Activated CD4-positive, alpha-beta T cell treated with anti-CD3 and anti-CD28 coated beads, Interleukin-2, Interleukin-4, amounts not matched to agents 100 ng/mL and 50 ng/mL, durations not matched to agents 16 hours and 8 hours (primary cell): ENCODE results near the gene ASIC3.
A peak's percentile ranks its signal among the peaks of the same experiment; 100 is the strongest.
"Not testable (repeated sequence)": the region's sequence is repeated elsewhere in the genome, so short reads cannot be mapped to it uniquely, and the experiment has no call there.

Experiments
- DNase-seq: peaks from one replicate; pipeline ENCODE4 v3.0.0-alpha.2; 2020; ENCODE audit warnings: low spot score

The ASIC3 gene

GRCh38 chr7:151032936-151033863 lies 15.1 kb upstream of the ASIC3 start:
- no peak for DNase-seq

DNA sequence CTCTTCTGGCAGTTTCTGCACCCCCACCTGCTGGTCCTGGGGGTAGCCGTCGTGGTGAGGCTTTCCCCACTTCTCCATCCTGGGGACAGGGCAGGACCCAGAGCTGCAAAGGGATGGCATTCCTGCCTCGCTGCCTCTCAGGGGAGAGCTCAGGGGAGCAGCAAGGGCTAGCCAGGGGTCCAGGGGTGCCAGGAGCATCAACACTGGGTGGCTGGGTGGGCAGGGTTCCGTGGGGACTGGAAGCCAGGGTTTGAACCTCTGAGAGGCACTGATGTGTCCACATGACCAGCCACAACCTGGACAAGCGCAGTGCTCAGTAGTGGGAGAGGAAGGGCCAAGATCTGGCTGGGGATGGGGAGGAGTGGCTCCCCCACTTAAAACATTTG lies 14.5 kb upstream of the ASIC3 start:
- DNase-seq: no peak

DNA sequence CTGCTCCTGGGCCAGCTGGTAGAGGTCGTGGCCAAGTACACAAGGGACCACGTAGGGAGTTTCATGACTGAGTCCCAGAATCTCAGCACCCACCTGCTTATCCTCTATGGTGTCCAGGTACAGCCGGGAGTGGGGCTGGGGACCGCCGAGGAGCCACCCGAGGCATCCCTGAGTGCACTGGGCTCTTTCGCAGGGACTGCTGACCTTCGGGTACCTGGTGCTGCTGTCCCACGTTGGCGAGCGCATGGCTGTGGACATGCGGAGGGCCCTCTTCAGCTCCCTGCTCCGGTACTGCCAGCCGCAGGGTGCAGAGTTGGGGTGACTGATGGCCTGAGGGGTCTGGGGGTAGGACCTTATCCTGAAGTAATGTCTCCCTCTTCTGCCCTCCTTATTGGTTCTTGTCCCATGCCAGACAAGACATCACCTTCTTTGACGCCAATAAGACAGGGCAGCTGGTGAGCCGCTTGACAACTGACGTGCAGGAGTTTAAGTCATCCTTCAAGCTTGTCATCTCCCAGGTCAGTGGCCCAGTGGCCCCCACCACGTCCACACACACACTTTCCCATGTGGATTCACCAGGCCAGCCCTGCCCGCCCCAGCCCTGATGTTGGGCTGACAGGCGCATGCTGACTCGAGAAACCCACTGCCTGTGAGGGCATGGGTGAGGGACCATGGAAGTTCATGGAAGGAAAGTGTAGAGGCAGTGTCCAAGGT lies 13.9 kb upstream of the ASIC3 start:
- DNase-seq: no peak

DNA sequence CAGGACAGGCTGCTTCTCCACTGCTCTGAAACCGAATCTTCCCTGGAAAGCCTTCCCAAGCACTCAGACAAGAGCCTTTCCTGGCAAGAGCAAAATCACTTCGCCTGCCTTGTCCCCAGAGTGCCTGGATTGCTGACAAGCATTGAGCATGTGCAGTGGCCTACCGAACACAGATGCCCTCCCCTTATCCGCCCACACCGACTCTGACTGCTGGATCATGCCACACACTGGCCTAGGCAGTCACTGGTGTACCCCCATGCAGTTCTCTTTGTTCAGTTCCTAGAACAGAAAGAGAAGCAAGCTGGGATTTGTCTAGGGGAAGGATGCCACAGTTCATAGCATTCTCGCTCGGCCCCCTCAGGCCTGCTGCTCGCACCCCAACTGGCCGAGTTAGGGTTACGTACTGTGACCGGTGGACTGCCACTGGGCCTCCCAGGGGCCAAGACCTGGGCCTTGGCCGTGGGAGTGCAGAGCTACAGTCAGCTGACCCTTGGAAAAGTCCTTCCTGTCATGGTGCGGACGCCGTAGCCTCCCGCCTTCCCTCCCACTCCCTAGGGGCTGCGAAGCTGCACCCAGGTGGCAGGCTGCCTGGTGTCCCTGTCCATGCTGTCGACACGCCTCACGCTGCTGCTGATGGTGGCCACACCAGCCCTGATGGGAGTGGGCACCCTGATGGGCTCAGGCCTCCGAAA lies 13.2 kb upstream of the ASIC3 start:
- DNase-seq: no peak

- DNase-seq: no peak
These were observed 12.4 kb upstream of the ASIC3 start for GRCh38 chr7:151035902-151036301.

- DNase-seq: peak; percentile 51
These were observed 9.1 kb upstream of the ASIC3 start for GRCh38 chr7:151038951-151039849.

DNA sequence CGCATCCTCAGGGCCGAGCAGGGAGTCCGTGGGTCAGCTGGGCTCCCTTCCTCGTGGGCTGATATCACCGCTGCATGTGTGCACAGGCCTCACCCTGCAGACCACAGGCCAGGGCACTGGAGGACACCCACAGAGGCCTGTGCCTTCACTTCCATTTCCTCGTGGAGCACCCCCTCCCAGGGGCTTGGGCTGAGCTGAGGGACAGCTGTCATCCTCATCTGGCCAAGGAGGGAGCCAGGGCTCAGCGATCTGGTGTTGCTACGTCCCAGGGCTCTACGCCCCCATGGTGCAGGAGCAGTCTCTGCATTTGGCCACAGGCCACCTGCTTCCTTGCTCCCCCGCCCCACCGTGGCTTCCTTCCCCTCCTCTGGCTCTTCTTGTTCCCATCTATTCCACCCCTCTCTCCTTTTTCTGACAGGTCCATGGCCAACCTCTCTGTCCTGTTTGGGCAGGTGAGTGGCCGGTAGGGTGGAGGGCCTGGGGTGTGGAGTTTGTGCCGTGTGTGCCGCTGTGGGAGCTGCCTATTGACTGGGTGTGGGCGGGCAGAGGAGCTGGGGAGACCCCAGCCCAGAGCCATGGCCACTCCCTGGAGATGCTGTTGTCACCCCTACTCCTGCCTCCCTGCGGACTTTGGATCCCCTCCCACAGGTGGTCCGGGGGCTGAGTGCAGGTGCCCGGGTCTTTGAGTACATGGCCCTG lies 8.3 kb upstream of the ASIC3 start:
- no peak for DNase-seq

DNA sequence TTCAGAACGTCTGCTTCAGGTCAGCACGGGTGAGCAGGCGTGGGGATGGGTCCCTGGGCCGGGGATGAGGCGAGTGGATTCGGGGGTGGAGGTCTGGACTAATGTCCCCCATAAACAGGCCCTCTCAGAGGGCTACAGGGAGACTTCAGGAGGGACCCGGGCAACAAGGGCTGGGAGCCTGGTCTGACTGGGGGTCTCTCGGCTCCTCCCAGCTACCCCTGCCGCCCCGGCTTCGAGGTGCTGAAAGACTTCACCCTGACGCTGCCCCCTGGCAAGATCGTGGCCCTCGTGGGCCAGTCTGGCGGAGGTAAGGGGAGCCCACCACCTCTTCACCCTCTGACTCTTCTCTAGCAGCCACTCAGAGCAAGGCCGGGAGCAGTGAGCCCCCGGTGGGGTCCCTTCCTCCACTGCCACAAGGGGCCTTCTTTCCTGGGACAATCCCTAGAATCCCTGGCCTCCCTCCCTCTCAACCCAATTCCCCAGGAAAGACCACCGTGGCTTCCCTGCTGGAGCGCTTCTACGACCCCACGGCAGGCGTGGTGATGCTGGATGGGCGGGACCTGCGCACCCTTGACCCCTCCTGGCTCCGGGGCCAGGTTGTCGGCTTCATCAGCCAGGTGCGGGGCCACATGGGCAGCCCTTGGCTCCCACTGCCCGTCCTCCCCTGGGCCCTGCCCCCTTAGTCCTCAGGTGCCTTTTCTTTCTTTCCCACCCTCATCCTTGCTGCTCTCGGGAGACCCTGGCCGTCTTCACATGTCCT lies 7.5 kb upstream of the ASIC3 start:
- DNase-seq: no peak

- DNase-seq: not testable (repeated sequence)
These were observed 4.9 kb upstream of the ASIC3 start for GRCh38 chr7:151043449-151043848.

- no peak for DNase-seq
These were observed 4.4 kb upstream of the ASIC3 start for GRCh38 chr7:151043959-151044358.

GRCh38 chr7:151045262-151045661 lies 3.1 kb upstream of the ASIC3 start:
- no peak for DNase-seq

DNA sequence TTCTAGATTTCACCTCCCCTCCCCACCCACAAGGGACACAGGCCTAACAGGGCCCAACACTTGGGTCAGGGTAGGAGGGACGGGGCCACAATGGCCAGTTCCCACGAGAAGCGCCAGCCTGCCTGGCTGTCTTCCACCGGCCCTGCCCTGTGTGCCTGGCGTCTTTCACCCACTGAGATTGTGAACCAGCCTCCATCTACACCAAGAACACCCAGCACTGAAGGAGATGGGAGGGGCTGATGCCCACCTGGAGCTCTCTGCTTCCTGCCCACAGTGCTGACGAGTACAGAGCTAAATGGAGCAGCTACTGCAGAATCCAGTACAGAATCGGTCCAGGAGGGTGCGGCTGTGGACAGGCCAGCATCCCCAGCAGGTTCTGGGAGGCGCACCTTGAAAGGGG lies 2.4 kb upstream of the ASIC3 start:
- DNase-seq: no peak

DNA sequence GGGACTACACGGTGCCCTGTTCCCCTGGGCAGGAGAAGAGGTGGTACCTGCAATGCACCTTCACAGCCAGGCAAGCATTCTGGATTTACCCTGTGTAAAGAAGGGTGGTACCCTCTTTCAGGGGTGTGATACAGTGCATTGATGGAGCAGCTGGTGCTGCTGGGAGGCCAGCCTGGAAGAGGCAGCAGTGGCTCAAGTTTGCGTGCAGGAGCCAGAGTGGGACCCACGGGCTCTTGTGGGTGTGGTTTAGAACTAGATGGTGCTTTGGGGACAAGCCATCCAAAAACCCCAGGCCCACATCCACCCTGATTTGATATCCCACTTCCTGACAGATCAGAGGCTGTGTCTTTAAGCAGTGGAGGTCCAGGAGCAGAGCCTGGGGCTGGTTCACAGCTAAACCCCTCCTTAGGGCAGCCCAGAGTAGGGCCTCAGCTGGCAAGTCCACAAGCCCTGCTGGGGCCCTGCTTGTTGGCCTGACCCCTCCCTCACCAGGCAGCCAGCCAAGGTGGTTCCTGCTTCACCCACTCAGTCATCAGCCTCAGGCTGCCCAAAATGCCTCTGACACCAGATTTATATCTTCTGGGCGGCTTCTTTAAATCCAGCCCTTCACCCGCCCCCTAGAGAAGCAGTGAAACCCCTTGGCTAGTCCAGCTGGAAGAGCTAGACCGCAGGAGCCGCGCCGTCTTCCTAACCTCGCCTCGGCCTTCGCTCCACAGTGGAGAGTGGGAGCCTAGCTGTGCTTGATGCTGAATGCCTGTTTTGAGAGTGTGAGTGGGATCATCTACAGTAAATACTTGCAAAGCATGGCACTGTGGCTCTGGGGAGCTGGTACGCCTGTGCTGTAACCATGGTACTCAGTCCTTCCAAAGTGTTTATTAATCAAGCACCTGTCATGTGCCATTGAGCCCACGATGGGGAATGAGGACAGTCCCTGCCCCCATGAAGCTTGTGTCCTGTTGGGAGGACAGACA lies 1.4 kb upstream of the ASIC3 start:
- no peak for DNase-seq

DNA sequence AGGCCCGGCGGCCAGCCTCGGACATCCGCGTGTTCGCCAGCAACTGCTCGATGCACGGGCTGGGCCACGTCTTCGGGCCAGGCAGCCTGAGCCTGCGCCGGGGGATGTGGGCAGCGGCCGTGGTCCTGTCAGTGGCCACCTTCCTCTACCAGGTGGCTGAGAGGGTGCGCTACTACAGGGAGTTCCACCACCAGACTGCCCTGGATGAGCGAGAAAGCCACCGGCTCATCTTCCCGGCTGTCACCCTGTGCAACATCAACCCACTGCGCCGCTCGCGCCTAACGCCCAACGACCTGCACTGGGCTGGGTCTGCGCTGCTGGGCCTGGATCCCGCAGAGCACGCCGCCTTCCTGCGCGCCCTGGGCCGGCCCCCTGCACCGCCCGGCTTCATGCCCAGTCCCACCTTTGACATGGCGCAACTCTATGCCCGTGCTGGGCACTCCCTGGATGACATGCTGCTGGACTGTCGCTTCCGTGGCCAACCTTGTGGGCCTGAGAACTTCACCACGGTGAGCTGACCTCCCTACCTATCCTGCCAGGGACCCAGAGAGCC lies 656 bp downstream of the ASIC3 start:
- no peak for DNase-seq

GRCh38 chr7:151051108-151051507 lies 2.8 kb downstream of the ASIC3 start:
- peak; percentile 48 for DNase-seq

GRCh38 chr7:151053096-151053495 lies 4.8 kb downstream of the ASIC3 start:
- DNase-seq: no peak

DNA sequence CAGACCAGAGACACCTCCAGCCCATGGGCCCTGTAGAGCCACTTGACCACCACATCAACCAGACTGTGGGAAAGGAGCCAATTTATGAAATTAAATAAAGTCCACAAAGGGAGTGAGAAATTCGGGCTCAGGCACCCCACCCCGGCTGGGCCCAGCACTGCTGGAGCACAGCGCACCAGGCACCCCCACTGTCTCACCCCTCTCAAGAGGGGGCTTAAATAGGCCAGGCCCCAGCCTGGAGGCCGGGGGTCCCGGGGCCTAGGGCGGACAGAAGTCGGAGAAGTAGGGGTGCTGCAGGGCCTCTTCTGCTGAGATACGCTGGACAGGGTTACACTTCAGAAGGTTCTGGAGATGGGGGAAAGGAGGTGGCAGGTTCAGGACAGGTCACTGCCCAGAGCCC lies 5.4 kb downstream of the ASIC3 start:
- no peak for DNase-seq

DNA sequence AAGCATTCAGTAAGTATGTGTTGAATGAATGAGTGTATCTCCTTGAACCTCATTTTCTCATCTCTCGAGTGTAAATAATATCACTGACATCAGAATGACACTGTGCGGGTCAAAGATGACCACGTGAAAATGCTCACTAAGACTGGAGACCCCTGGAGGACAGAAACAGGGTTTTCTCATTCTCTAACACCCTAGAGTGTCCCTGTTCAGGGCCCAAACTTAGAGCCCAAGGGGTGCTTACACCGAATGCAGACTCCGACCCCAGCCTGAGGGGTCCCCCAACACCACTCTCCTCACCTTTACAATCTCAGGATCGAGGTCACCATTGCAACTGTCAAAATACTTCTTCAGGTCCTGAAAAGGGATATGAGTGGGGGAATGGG lies 7.9 kb downstream of the ASIC3 start:
- no peak for DNase-seq
